Measurements from ENCODE around the gene TMEM250.
A peak's percentile ranks its signal among the peaks of the same experiment; 100 is the strongest.

The TMEM250 gene

DNA sequence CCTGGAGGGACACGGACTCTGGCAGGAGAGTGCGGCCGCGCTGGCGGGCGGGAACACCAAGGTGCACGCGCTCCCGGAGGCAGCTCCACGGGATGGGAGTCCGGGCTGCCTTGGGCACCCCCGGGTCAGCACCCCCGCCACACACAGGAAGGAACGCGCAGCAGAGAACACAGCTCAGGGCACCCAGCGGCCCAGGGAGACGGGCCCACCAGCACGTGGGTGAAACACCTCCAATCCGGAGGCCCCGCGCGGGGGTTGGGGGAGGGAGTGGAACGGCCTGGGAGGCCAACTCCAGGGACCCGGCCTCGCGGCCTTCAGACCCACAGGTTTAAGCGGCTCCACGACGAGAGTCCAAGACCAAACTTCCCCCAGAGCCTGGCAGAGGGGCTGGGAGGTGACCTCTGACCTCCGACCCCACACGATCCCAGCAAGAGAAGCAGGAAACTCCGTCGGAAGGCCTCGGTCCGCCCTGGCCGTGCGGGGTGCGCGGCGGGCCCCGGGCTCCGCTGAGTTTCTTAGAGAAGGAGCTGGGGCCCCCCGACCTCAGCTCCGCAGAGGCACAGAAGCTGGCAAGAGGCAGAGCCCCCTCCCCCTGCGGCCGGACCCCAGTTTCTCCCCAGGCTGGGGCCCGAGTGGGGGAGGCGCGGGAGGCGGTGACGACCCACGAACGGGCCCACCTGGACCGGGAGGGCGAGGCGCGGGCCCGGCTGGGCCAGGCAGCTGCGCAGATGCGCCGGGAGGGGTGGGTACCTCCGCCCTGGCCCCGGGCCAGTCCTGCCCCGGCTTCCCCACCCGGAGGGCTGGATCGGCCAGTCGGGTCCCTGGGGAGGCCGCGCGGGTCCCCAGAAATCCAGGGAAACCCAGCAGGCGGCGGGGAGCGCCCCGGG, 24.4 kb downstream of the TMEM250 start:
- peak in 1 of 2 experiments; percentile 9 for DNase-seq

DNA sequence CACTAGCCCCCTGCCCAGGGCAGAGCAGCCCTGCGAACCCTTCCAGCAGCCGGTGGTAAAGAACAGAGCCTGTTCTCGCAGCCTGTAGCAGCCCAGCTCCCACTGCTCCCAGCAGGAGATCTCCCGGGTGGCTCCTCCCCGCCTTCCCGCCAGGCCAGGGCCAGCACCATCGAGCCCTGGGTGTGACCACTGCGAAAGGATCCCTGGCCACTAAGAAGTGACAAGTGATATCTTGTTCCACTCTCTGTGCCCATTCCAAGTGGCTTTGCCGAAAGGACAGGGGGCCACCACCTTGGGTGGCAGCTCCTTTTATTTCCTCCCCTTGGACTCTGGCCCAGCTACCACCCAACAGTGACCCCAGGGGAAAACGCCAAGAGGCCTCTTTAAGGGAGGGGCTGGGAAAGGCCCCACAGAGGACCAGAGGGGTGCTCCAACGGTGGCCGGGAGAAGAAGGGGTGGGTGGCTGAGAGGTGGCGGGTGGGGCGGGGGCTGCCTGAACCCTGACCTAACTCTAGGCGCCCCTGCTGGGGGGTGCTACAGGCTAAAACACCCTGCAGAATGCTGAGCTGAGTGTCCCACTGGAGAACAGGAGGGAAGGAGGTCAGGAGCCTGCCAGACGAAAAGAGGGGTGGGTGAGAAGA, 25.2 kb downstream of the TMEM250 start:
- DNase-seq, result no peak

DNA sequence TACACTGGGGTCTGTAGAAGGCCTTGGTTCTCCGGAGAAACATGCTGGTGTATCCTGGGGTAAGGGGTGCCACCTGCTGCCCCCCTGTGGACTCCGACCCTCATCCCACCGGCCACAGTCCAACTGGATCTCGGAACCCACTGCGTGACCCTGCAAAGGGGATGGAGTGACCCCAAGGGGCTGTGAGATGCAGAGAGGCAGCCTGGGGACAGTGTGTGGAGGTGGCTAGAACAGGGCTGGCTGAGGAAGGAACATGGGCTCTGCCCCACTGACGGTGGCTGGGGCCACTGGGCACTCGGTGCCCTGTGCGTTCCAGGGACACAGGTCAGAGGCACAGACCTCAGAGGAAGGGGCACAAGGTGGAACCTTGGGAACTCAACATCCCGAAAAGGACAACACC, 25.9 kb downstream of the TMEM250 start:
- DNase-seq, result no peak

DNA sequence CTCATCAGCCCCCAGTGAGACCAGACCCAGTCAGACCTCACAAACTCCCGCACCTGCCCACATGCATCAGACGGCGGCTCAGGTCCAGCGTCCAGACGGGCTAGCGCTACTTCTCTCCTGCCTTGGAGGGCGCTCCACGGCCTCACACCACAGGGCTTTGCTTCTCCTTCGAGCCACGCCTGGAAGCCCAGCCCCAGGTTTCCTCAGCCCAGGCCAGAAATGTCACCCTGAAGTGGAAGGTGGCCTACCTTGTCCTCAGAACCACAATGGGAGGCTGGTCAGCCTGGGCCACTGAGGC, 26.4 kb downstream of the TMEM250 start:
- DNase-seq, result no peak

DNA sequence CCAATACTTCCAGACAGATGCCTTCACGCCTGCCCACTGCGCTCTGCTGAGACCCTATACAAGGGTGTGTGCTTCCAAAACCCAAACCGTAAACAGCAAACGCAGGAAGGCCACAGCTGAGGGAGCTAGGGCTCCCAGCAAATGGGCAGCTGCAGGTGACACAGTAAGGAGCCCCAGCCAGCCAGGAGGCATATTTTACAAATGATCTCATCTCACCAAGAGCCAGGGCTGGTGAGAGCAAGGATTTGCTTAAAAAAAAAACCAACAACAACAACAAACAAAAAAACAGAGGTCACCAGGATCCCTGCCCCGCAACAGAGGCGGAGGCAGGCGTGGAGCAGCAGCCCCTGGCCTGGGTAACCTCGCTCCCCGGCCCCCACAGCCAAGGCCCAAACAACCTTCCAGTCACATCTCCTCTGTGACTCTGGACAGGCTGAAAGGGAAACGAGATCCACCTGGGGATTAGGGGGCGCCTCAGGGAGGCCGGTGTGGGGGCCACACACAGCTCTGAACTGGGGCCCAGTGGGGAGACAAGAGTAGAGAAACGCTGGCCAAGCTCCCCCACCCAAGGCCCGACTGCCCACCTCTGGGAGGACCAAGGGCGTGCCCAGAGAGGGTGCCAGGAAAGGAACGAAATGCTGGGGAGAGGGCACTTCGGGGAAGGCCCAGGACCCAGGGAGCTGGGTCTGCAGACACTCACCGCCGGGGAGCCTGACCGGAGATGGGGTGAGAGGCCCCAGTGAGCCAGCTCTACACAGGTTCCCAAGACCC, 26.9 kb downstream of the TMEM250 start:
- DNase-seq, result no peak

DNA sequence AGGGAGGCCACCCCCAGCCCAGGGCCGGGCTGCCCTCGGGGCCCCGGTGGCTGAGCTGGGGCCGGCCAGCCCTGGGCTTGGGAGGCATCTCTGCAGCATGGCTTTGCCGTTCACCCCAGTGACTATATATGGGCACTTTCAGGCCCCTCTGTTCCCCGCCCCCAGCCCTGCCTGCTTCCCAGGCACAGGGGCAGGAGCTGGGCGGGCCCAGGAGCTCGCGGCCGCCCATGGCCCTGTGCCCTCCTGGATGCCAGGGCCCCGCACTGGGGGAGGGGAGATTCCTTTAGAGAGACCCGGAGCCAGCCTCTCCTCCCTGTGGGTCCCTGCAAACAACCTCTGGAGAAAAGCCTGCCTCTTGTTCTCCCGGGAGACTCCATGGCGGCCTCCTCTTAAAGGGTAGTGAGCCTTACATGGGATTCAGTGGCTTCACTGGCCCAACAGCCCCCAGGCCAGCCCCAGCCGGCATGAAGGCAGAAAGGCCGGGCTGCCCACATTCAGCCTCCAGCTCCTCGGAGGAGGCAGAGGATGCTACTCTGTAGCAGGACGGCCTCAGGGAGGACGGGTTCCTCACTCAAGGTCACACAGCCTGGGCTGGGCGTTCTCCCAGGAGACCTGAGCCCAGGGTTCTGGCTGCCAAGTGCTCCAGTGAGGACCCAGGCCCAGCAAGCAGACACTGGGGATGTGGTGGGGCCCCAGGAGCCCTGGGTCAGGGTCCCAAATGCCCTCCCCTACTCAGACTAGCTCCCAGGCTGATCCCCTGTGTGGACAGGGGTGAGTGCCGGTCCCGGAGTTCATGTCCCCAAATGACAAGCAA, 27.7 kb downstream of the TMEM250 start:
- no peak for DNase-seq

DNA sequence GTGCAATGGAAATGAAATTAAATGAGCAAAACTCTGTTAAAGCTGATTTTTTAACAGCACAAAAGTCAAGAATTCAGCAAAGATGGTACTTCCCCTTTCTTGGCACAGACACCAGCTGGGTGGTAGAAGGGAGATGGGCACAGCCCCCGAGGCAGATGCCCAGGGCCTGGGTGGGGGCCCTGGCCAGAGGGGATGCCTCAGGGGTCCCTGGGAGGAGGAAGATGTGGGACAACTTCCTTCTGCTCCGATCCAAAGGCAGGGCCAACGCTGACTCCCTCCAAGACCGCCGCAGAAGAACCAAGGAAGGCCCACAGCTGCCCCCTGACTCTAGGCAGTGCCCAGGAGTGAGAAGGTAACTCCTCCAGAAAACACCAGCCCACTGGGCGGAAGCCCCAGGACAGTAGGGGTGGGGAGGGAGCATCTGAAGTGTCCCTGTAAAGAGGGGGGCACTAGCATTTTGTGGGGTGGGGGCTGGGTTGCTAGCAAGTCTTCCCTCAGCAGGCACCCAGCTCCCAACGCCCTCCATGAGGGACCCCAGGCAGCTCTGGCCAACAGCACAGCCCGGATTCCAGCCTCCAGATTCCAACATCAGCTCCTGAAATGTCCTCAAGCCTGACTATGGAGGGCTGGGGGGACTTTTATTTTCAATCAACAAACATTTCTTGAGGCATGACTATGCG, 28.5 kb downstream of the TMEM250 start:
- no peak for DNase-seq

DNA sequence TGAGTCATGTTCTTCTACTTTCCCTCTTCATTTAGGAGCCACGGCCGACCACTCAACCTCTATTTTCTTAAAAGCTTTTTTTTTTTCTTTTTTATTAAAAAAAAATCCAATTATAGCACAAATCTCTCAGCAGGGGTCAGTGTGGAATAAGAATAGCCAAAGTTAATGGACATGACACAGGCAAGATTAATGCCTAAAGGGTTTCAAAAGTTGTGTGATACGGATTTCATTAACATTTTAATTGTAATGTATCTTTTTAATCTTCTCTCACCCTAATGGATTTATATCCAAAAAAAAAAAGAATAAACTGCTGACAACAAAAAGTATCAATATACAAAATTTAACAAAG, 29.0 kb downstream of the TMEM250 start:
- peak in 1 of 2 experiments; percentile 17 for DNase-seq

DNA sequence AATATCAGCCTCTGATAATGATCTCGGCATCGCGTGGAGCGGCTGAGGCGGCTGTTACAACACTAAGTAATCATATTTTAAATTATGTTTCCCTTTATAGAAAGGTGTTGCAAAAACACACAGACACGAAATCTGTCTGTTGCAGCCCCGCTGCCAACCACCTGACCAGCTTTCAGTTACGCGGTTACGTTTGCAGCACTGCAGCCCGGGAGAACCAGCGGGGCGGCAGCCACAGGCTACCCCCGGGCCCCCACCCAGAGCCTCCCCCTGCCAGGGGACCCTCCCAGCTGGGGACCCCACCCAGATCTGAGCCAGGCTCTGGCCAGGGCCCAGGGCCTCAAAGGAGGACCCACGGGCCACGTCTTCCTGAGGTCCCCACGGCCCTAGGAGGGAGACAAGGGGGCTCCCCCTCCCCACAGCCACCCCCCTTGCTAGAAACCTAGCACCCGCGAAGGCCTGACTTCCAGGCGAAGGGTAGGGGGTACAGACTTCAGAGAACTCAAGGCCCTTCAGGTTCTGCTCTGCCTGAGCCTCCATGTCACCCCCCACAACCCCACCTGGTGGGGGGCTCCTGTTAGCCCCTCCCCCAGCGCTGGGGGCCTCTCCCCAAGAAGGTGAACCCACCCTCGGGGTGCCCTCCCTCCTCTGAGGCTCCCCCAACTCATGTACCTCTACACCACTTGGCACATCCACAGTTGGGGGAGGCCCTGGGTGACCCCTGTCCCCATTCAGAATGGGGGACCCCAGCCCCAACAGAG, 29.6 kb downstream of the TMEM250 start:
- DNase-seq, result no peak

DNA sequence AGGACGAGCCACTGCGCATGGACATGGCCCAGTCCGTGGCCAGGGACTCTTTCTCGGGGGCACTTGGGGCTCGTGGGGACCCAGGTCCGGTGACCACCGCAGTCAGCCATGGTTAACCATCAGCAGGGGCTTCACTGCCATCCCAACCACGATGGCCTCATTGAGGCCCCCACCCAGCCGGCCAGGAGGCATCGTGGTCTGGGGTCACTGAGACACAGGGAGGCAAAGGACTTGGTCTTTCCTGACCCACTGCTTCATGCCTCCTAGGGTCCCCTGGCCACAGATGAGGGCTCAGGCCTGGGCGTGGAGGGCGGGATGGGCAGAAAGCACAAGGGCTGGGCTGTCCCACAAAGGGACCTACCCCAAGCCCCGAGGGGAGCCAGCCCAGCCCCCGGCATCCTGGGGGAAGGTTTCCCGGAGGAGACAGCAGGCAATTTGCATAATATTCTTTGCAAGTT, 30.2 kb downstream of the TMEM250 start:
- no peak for DNase-seq

DNA sequence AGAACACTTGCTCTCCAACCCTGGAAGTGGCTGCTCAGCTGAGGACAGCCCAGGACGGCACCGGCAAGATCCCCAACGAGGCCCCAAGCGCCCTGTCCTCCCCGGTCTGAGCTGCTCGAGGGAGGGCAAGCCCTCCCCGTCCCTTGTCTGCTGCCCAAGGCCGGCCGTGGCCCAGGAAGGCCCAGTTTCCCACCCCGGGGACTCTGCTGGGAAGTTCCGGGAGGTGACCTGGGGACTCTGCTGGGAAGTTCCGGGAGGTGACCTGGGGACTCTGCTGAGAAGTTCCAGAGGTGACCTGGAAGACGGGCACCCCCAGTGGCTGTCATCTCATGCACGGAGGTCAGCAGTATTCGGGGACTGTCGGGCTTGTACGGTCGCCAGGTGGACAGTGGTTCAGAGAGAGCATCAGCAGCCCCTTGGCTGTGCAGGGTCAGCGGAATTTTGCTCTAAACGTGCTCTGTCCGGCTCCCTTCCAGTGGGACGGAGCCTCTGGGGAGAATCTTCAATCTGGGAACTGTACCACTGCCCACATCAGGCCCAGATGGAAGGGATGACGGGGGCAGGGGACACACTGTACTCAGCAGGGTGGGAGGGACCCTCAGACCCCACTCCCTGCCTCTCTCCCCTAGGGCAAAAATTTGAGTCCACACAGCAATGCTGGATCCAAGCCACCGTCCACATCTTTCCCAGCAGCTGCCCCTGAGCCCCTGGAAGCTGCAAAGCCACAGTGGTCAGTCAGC, 30.8 kb downstream of the TMEM250 start:
- no peak for DNase-seq

DNA sequence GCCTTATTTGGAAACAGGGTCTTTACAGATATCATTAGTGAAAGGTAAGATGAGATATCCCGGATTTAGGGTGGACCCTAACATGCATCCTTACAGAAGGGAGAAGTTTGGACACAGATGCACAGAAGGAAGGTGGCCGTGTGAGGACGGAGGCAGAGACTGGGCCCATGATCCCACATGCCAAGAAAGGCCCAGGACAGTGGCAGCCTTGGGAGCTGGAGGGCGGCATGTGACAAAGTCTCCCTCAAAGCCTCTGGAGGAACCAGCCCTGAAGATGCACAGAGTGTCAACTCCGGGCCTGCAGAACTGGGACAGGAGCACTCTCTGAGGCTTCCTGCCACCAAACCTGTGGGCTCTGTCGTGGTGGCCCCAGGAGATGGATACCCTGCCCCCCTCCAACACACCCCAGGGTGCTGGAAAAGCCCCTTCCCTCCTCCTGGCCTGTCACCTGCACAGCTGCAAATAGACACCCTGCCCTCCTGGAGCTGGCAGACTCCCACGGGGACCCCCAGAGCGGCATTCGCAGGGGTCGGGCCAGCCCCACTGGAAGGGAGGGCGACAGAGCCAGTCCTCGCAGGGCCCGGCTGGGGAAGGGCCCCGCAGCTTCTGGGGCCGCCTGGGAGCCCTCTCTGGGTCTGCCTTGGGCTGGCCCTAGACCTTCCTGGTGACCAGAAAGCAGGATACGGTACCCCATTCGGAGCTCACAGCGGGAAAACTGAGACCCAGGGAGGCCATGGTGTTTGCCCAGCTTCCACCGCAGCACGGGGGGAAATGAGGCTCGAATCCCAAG, 31.5 kb downstream of the TMEM250 start:
- no peak for DNase-seq

DNA sequence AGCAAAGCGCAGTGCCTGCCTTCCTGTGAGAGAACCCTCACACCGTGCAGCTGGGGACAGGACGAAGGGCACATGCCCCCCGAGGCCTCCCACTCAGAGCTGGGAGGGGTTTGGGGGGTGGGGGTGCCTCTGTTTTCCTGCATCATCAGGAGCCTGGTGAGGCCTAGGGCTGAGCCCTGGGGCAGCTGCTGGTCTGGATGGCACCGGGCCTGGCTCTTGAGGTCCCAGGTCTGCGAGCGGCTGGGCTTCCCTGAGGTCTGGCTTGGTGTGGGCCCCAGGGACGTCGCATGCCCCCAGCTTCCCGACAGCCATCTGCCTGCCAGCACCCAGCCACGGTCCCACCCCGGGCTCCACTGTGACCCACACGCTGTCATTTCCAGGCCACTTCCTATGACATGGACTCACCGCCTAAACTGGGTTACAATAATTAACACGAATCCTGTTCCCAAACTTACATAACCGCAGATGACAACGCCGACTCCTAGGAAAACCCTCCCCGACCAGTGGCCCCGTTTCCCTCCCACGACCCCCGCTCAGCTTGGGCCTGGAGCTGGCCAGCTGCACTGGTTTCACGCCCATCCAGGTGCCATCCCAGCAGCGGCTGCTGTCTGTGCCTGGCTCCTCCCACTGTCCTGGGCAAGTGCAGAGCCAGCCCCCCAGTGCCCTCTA, 32.3 kb downstream of the TMEM250 start:
- DNase-seq, result no peak

DNA sequence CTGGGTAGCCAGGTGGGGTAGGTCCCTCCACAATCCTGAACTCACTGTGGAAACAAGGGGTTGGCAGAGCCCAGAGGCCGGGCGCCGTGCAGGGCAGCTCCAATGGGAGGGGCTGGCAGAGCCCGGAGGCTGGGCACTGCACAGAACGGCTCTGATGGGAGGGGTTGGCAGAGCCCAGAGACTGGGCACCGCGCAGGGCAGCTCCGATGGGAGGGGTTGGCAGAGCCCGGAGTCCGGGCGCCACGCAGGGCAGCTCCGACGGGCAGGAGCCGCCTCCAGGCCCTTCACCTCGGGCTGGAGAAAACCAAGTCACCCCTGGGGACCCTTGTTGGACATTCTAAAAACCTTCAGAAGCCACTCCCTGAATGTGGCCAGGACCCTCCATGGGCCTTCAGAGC, 32.9 kb downstream of the TMEM250 start:
- DNase-seq, result no peak

DNA sequence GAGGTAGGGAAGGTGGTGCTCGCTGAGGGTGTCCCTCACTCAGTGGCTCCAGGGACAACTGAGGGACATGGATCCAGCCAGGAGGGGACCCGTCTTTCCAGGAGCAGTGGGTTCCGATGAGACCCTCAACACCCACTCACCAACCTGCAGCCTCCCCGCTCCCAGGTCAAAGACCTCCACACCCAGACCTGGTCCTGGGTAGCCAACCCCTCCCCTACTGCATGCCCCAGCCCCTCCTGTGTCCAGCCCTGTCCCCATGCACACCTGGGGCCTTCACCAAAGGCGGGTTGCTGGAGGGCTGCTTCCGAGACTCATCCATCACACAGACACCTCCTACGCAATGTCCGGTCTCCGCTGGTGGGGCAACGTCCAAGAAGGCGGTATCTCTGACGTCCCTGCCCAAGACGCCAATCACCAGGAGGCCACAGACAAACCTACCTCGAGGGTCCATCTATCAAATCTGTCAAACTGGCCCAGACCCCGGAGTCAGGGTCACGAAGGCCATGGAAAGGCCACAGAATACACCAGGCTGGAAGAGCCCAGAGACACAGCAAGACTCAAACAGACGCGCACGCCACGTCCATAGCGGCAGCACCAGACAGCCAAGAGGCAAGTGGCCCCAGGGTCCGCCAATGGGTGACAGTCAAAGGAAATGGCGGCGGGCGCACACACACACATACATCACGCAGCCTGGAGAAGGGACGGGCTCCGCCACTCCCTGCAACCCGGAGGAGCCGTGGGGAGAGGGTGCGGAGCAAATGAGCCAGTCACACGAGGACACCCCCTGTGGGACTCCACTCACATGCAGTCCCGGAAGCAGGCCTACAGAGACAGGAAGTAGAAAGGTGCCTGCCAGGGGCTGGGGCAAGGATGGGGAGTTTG, 34.4 kb downstream of the TMEM250 start:
- DNase-seq, result no peak

DNA sequence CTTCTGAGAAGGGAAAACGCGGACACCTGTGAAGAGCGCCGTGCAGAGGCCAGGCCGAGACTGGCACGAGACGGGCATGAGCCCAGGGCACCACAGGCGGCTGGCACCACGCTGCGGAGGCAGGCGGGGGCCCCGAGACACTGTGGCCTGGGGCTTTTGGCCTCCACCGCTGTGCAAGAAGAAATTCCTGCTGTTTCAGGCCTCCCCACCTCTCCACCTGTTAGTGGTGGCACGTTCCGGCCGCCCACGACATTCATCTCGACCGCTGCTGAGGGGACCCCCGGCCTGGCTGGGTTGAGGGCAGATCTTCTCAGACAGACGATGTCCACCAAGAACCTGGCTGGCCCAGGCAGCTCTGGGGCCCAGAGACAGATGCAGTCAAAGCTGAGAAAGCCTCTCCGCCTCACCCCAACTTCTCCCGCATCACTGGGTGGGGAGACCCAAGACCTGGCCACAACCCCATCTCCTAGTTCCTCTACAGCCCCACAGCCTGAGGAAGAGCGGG, 35.1 kb downstream of the TMEM250 start:
- DNase-seq, result no peak

DNA sequence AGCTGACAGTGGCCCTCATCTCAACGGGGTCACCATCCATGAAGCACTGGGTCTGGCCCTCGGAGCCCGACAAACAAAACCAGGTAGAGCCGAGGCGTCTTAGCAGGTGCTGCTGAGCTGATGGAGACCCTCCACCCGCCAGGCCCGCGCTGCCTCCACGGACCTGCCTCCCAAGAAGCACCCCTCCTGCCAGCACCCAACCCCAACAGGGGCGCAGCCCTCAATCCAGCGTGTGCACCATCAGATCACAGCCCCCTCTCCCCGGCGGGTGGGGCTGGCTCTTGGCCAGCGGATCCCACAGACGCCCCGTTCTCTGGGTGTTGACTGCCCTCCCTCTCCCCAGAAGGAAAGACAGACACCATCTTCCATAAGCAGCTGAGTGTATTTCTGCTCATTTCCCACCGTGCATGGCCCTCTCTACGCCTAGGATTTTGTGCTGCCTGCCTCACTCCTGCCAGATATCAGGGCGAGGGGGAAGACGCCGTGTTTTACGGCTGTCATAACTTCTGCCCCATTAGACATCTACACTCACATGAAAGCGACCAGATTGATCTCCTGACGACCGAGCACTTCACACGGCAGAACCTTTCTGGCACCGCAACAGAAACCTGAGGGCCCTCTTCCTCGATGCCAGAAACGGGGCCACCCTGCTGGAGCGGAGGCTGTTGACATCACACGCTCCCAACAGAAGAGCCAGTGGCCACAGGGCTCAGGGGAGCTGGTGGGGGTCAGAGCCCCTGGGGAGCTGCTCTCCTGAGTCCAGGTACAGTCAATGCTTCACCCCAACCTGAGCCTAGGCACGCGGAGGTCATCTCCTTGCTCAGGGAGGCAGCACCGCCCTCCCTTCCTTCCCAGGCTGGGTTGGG, 35.9 kb downstream of the TMEM250 start:
- no peak for DNase-seq

All from NCI-H446 (cell line).